SK-N-SH treated with all-trans-retinoic acid at 6 μM for 48 hours (cell line): Measurements from ENCODE around the gene ACTL9.

Experiments used
- ATAC-seq: fragments of 200-7000 bp; cut with Tn5 transposase; 3 replicates; pipeline ENCODE4 v1.9.1; 2020; ENCODE audit warnings: mild to moderate bottlenecking, moderate library complexity
- ARNTL ChIP-seq: fragments of 450-650 bp; formaldehyde crosslinking; IDR thresholded peaks from 2 replicates; pipeline ENCODE4 v1.5.0; 2020; ENCODE audit warnings: low read depth, mild to moderate bottlenecking, moderate library complexity, borderline replicate concordance
- BACH2 ChIP-seq: fragments of 250-450 bp; sonication (Bioruptor Pico); IDR thresholded peaks from 2 replicates; pipeline ENCODE4 v1.9.0; 2021; ENCODE audit warnings: mild to moderate bottlenecking, borderline replicate concordance
- CREB5 ChIP-seq: fragments of 250-450 bp; sonication (Bioruptor Pico); IDR thresholded peaks from 2 replicates; pipeline ENCODE4 v1.5.1; 2020; ENCODE audit warnings: low read depth, mild to moderate bottlenecking, moderate library complexity
- CSDC2 ChIP-seq: fragments of 250-450 bp; sonication (Bioruptor Pico); IDR thresholded peaks from 2 replicates; pipeline ENCODE4 v1.5.0; 2020; ENCODE audit warnings: mild to moderate bottlenecking, moderate library complexity
- CSRNP3 ChIP-seq: fragments of 250-450 bp; sonication (Bioruptor Pico); IDR thresholded peaks from 2 replicates; pipeline ENCODE4 v1.5.1; 2021; ENCODE audit warnings: mild to moderate bottlenecking, moderate library complexity
- ESRRG ChIP-seq: fragments of 250-450 bp; sonication (Bioruptor Pico); IDR thresholded peaks from 2 replicates; pipeline ENCODE4 v1.6.1; 2021; ENCODE audit warnings: mild to moderate bottlenecking
- GLIS3 ChIP-seq: fragments of 250-450 bp; sonication (Bioruptor Pico); IDR thresholded peaks from 2 replicates; pipeline ENCODE4 v1.5.0; 2020; ENCODE audit warnings: mild to moderate bottlenecking, moderate library complexity
- OSR1 ChIP-seq: fragments of 250-450 bp; sonication (Bioruptor Pico); IDR thresholded peaks from 2 replicates; pipeline ENCODE4 v1.8.0; 2022; ENCODE audit warnings: moderate library complexity, mild to moderate bottlenecking, inconsistent platforms
- POU6F1 ChIP-seq: fragments of 250-450 bp; sonication (Bioruptor Pico); IDR thresholded peaks from 2 replicates; pipeline ENCODE4 v1.8.0; 2021; ENCODE audit warnings: low read depth, mild to moderate bottlenecking, moderate library complexity, borderline replicate concordance
- PPARA ChIP-seq: fragments of 250-450 bp; sonication (Bioruptor Pico); IDR thresholded peaks from 2 replicates; pipeline ENCODE4 v1.5.0; 2020; ENCODE audit warnings: mild to moderate bottlenecking, borderline replicate concordance
- RARB ChIP-seq: fragments of 250-450 bp; sonication (Bioruptor Pico); IDR thresholded peaks from 2 replicates; pipeline ENCODE4 v1.8.0; 2021; ENCODE audit warnings: mild to moderate bottlenecking, moderate library complexity
- SNAI2 ChIP-seq: fragments of 250-450 bp; sonication (Bioruptor Pico); IDR thresholded peaks from 2 replicates; pipeline ENCODE4 v1.5.0; 2020; ENCODE audit warnings: mild to moderate bottlenecking, moderate library complexity
- TCF4 ChIP-seq: fragments of 250-450 bp; sonication (Bioruptor Pico); IDR thresholded peaks from 2 replicates; pipeline ENCODE4 v1.8.0; 2021; ENCODE audit warnings: mild to moderate bottlenecking, moderate library complexity, borderline replicate concordance
- TOX ChIP-seq: fragments of 250-450 bp; sonication (Bioruptor Pico); IDR thresholded peaks from 2 replicates; pipeline ENCODE4 v1.8.0; 2021; ENCODE audit warnings: mild to moderate bottlenecking, moderate library complexity, borderline replicate concordance
- ZC3H10 ChIP-seq: fragments of 250-450 bp; sonication (Bioruptor Pico); IDR thresholded peaks from 2 replicates; pipeline ENCODE4 v1.5.1; 2021; ENCODE audit warnings: mild to moderate bottlenecking, moderate library complexity
- ZFP3 ChIP-seq: fragments of 250-450 bp; sonication (Bioruptor Pico); IDR thresholded peaks from 2 replicates; pipeline ENCODE4 v1.5.0; 2020; ENCODE audit warnings: mild to moderate bottlenecking, moderate library complexity
- ZFP30 ChIP-seq: fragments of 450-650 bp; formaldehyde crosslinking; IDR thresholded peaks from 2 replicates; pipeline ENCODE4 v1.5.0; 2022; ENCODE audit warnings: mild to moderate bottlenecking, moderate library complexity
- ZNF565 ChIP-seq: fragments of 450-650 bp; formaldehyde crosslinking; conservative IDR thresholded peaks from 2 replicates; pipeline ENCODE4 v1.5.0; 2020; ENCODE audit warnings: low read depth, mild to moderate bottlenecking, moderate library complexity
- ZNF70 ChIP-seq: fragments of 450-650 bp; formaldehyde crosslinking; IDR thresholded peaks from 2 replicates; pipeline ENCODE4 v1.5.0; 2020; ENCODE audit warnings: mild to moderate bottlenecking, moderate library complexity
- ZNF8 ChIP-seq: fragments of 450-650 bp; formaldehyde crosslinking; IDR thresholded peaks from 2 replicates; pipeline ENCODE4 v1.5.0; 2020; ENCODE audit warnings: mild to moderate bottlenecking, moderate library complexity
- TF ChIP-seq, protein P1 (sequence below): fragments of 250-450 bp; sonication (Bioruptor Pico); IDR thresholded peaks from 2 replicates; pipeline ENCODE4 v1.8.0; 2020; ENCODE audit warnings: mild to moderate bottlenecking, moderate library complexity, borderline replicate concordance

The ACTL9 gene

GRCh38 chr19:8688930-8689329, 9.7 kb downstream of the ACTL9 start:
- no peak for ATAC-seq
- TF ChIP-seq GLIS3 (CRISPR knock-in tag) = no peak
- no peak for TF ChIP-seq ZNF565 (CRISPR knock-in tag)
- TF ChIP-seq BACH2 (CRISPR knock-in tag) = no peak
- no peak for TF ChIP-seq CSDC2 (CRISPR knock-in tag)
- no peak for TF ChIP-seq SNAI2
- no peak for TF ChIP-seq ZNF8 (CRISPR knock-in tag)
- no peak for TF ChIP-seq ZNF70 (CRISPR knock-in tag)
- TF ChIP-seq, protein P1, sequence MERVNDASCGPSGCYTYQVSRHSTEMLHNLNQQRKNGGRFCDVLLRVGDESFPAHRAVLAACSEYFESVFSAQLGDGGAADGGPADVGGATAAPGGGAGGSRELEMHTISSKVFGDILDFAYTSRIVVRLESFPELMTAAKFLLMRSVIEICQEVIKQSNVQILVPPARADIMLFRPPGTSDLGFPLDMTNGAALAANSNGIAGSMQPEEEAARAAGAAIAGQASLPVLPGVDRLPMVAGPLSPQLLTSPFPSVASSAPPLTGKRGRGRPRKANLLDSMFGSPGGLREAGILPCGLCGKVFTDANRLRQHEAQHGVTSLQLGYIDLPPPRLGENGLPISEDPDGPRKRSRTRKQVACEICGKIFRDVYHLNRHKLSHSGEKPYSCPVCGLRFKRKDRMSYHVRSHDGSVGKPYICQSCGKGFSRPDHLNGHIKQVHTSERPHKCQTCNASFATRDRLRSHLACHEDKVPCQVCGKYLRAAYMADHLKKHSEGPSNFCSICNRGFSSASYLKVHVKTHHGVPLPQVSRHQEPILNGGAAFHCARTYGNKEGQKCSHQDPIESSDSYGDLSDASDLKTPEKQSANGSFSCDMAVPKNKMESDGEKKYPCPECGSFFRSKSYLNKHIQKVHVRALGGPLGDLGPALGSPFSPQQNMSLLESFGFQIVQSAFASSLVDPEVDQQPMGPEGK = no peak
- no peak for TF ChIP-seq ZFP3 (CRISPR knock-in tag)
- no peak for TF ChIP-seq CSRNP3
- no peak for TF ChIP-seq ESRRG (CRISPR knock-in tag)
- TF ChIP-seq TCF4 = no peak
- no peak for TF ChIP-seq OSR1
- no peak for TF ChIP-seq CREB5
- no peak for TF ChIP-seq ZC3H10 (CRISPR knock-in tag)
- TF ChIP-seq POU6F1 (CRISPR knock-in tag) = no peak
- TF ChIP-seq TOX (CRISPR knock-in tag) = no peak
- TF ChIP-seq PPARA (CRISPR knock-in tag) = no peak

DNA sequence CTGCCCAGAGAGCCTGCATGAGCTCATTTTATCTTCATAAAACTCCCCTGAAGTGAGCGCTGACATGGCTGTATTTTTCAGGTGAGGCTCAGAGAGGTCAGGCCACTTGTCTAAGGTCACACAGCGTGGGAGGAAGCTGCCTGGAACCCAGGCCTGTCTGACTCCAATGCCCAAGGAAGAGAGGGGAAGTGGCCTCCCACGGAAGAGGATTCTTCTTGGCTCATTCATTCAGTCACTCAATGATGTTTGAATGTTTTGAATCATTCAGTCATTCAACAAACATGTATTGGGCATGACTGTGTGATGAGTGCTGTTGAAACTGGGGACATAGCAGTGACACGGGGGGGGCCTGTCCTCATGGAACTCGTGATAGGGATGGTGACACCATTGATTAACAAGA, 12.0 kb downstream of the ACTL9 start:
- TF ChIP-seq CSRNP3 (no peak), ZFP30 (no peak), CREB5 (no peak), ARNTL (CRISPR knock-in tag) (no peak), POU6F1 (CRISPR knock-in tag) (no peak), PPARA (CRISPR knock-in tag) (no peak), CSDC2 (CRISPR knock-in tag) (no peak), RARB (CRISPR knock-in tag) (no peak), OSR1 (no peak), ZNF70 (CRISPR knock-in tag) (no peak)
- ATAC-seq = no peak
